Measurements from ENCODE around the gene PLXDC1. TPM values are rescaled to one million over a fixed set of nuclear protein-coding genes. Genes with fewer than 3 reads are reported as not detected.

PLXDC1 gene
- total RNA-seq, 1 experiment from 2014 or later, result 0.52 TPM

GRCh38 chr17:39018267-39019134 is 132.9 kb downstream of the PLXDC1 start:
- H3K4me3 Mint-ChIP-seq (ENCODE audit: low read depth, unreplicated experiment), result no peak overlapping the region
- DNase-seq, result no peak

GRCh38 chr17:39016193-39017153 is 135.0 kb downstream of the PLXDC1 start:
- Mint-ChIP-seq H3K36me3 (ENCODE audit: insufficient read depth, unreplicated experiment) (peaks cover 5% of the 10 kb centered on the region), H3K27ac (ENCODE audit: unreplicated experiment) (no peak overlapping the region), H3K4me3 (ENCODE audit: low read depth, unreplicated experiment) (no peak overlapping the region), H3K4me1 (ENCODE audit: low read depth, unreplicated experiment) (peaks cover 26% of the 10 kb centered on the region), H3K27me3 (ENCODE audit: unreplicated experiment) (peaks cover 10% of the 10 kb centered on the region), H3K9me3 (ENCODE audit: low read depth, unreplicated experiment) (no peaks in the 10 kb centered on the region)
- DNase-seq, result no peak
- TF ChIP-seq CTCF (IDR thresholded peaks at IDR 0.05; ENCODE audit: unreplicated experiment), result no peak
- CTCF ChIA-PET, result interaction anchor here (0.8 to 3.1 kb wide), 5 partner anchors 13 to 34 kb away, joined by 3 to 17 read pairs (median 3); no protein-coding TSS in a partner anchor
- intact Hi-C loops (cut with micrococcal nuclease; ENCODE audit: unreplicated experiment), result no loop called here
- BruUV-seq (replicated peaks), result no TSS peak

More at GRCh38 chr17:39018267-39019134, 132.9 kb downstream of the PLXDC1 start:
- H3K4me1 Mint-ChIP-seq (ENCODE audit: low read depth, unreplicated experiment), result peaks cover 26% of the 10 kb centered on the region
- no peak for TF ChIP-seq CTCF (IDR thresholded peaks at IDR 0.05; ENCODE audit: unreplicated experiment)
- no TSS peak for BruUV-seq (replicated peaks)
- H3K27ac Mint-ChIP-seq (ENCODE audit: unreplicated experiment), result no peak overlapping the region
- H3K9me3 Mint-ChIP-seq (ENCODE audit: low read depth, unreplicated experiment), result no peaks in the 10 kb centered on the region
- CTCF ChIA-PET, result interaction anchor here (0.6 to 1.7 kb wide), 12 partner anchors 9 to 146 kb away, joined by 3 to 13 read pairs (median 3); no protein-coding TSS in a partner anchor
- peaks cover 10% of the 10 kb centered on the region for H3K27me3 Mint-ChIP-seq (ENCODE audit: unreplicated experiment)
- H3K36me3 Mint-ChIP-seq (ENCODE audit: insufficient read depth, unreplicated experiment), result peaks cover 5% of the 10 kb centered on the region
- intact Hi-C loops (cut with micrococcal nuclease; ENCODE audit: unreplicated experiment), result no loop called here

- DNase-seq, result no peak
- intact Hi-C loops (cut with micrococcal nuclease; ENCODE audit: unreplicated experiment), result no loop called here
- no peaks in the 10 kb centered on the region for H3K9me3 Mint-ChIP-seq (ENCODE audit: low read depth, unreplicated experiment)
- peaks cover 5% of the 10 kb centered on the region for H3K36me3 Mint-ChIP-seq (ENCODE audit: insufficient read depth, unreplicated experiment)
- TF ChIP-seq CTCF (IDR thresholded peaks at IDR 0.05; ENCODE audit: unreplicated experiment), result no peak
- no peak overlapping the region for H3K27ac Mint-ChIP-seq (ENCODE audit: unreplicated experiment)
- H3K27me3 Mint-ChIP-seq (ENCODE audit: unreplicated experiment), result peaks cover 6% of the 10 kb centered on the region
- CTCF ChIA-PET, result interaction anchor here (1.3 to 3.1 kb wide), 2 partner anchors 20 to 33 kb away, joined by 3 to 17 read pairs; no protein-coding TSS in a partner anchor
- peaks cover 26% of the 10 kb centered on the region for H3K4me1 Mint-ChIP-seq (ENCODE audit: low read depth, unreplicated experiment)
- no TSS peak for BruUV-seq (replicated peaks)
- no peak overlapping the region for H3K4me3 Mint-ChIP-seq (ENCODE audit: low read depth, unreplicated experiment)
These were observed 135.9 kb downstream of the PLXDC1 start for GRCh38 chr17:39015546-39015935.
